SH-SY5Y (cell line): Measurements from ENCODE around the gene PCDHA7.

ENCODE experiments used
- GATA2 ChIP-seq: IDR thresholded peaks from 2 replicates; pipeline ENCODE4 v1.6.1; 2011; ENCODE audit warnings: mild to moderate bottlenecking, low read depth, low read length
- GATA3 ChIP-seq: IDR thresholded peaks from 2 replicates; pipeline ENCODE4 v1.6.1; 2011; ENCODE audit warnings: low read depth, mild to moderate bottlenecking, low read length, moderate library complexity

GRCh38 chr5:140808889-140809291 lies 25.2 kb upstream of the PCDHA7 start:
- TF ChIP-seq GATA2 (no peak), GATA3 (no peak)
